OCI-LY7 (cell line): ENCODE data around the gene CFAP74.

Experiments used
- EZH2phosphoT487 ChIP-seq: fragments of 200-600 bp; sonication (generic); IDR thresholded peaks from 2 replicates; pipeline ENCODE4 v1.6.1; 2018; ENCODE audit warnings: low read depth, borderline replicate concordance, mild to moderate bottlenecking, mixed run types, antibody characterized with exemption, low read length, moderate library complexity, mixed read lengths
- TF ChIP-seq, protein P1 (sequence below): fragments of 200-600 bp; sonication (generic); conservative IDR thresholded peaks from 2 replicates; pipeline ENCODE4 v1.5.1; 2014; ENCODE audit warnings: mild to moderate bottlenecking, antibody characterized with exemption, low read length, moderate library complexity, mixed read lengths

DNA sequence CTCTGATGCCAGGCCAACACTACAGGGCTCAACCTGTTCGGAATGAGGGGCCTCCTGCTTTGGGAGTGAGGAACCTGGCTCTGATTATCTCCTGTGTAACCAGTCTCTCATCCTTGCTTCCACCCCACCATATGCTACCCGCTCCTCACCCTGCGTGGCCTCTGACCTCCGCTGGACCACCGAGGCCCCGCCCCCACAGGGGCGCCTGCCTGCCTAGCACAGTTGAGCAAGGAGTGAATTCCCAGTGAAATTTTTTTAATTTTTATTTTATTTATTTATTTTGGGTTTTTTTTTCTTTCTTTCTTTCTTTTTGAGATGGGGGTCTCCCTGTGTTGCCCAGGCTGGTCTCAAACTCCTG, 110.8 kb downstream of the CFAP74 start:
- TF ChIP-seq, protein P1, sequence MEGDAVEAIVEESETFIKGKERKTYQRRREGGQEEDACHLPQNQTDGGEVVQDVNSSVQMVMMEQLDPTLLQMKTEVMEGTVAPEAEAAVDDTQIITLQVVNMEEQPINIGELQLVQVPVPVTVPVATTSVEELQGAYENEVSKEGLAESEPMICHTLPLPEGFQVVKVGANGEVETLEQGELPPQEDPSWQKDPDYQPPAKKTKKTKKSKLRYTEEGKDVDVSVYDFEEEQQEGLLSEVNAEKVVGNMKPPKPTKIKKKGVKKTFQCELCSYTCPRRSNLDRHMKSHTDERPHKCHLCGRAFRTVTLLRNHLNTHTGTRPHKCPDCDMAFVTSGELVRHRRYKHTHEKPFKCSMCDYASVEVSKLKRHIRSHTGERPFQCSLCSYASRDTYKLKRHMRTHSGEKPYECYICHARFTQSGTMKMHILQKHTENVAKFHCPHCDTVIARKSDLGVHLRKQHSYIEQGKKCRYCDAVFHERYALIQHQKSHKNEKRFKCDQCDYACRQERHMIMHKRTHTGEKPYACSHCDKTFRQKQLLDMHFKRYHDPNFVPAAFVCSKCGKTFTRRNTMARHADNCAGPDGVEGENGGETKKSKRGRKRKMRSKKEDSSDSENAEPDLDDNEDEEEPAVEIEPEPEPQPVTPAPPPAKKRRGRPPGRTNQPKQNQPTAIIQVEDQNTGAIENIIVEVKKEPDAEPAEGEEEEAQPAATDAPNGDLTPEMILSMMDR: no peak
- no peak for TF ChIP-seq EZH2phosphoT487
